NCI-H526 treated with DMSO at 0.1 percent for 48 hours (cell line): Measurements from ENCODE around the gene ELOB.

Source experiments
- DNase-seq: peaks from one replicate; lab custom pipeline; 2025; lab: John Stamatoyannopoulos, UW

ELOB gene

GRCh38 chr16:2767140-2767731 lies 9.8 kb downstream of the ELOB start:
- no peak for DNase-seq

- DNase-seq = no peak
These were observed 10.5 kb downstream of the ELOB start for GRCh38 chr16:2766430-2767139.

- DNase-seq = no peak
These were observed 11.3 kb downstream of the ELOB start for GRCh38 chr16:2765462-2766404.

- no peak for DNase-seq
These were observed 12.4 kb downstream of the ELOB start for GRCh38 chr16:2764718-2765117.

GRCh38 chr16:2763173-2763572 lies 13.9 kb downstream of the ELOB start:
- no peak for DNase-seq

- DNase-seq = no peak
These were observed 14.4 kb downstream of the ELOB start for GRCh38 chr16:2762711-2763110.

GRCh38 chr16:2761886-2762583 lies 15.0 kb downstream of the ELOB start:
- DNase-seq = no peak

- no peak for DNase-seq
These were observed 15.6 kb downstream of the ELOB start for GRCh38 chr16:2761472-2761871.

GRCh38 chr16:2757344-2757743 lies 19.7 kb downstream of the ELOB start:
- DNase-seq = no peak

- DNase-seq = no peak
These were observed 20.6 kb downstream of the ELOB start for GRCh38 chr16:2756288-2757015.

GRCh38 chr16:2755158-2755557 lies 21.9 kb downstream of the ELOB start:
- no peak for DNase-seq

GRCh38 chr16:2753733-2754020 lies 23.4 kb downstream of the ELOB start:
- DNase-seq = no peak

- peak; percentile 41 for DNase-seq
These were observed 24.0 kb downstream of the ELOB start for GRCh38 chr16:2752850-2753732.

- DNase-seq = peak; percentile 86
These were observed 24.8 kb downstream of the ELOB start, which contains the start of gene SRRM2 for GRCh38 chr16:2752035-2752849. SRRM2 (plus strand) TSS chr16:2752638; CDS start chr16:2756365, 3,727 bp downstream.

- DNase-seq = no peak
These were observed 25.5 kb downstream of the ELOB start for GRCh38 chr16:2751577-2752034.

- DNase-seq = no peak
These were observed 27.1 kb downstream of the ELOB start for GRCh38 chr16:2749936-2750335.

- no peak for DNase-seq
These were observed 27.6 kb downstream of the ELOB start for GRCh38 chr16:2749476-2749875.

GRCh38 chr16:2748757-2749455 lies 28.2 kb downstream of the ELOB start:
- no peak for DNase-seq

- no peak for DNase-seq
These were observed 31.1 kb downstream of the ELOB start for GRCh38 chr16:2745961-2746360.
